ENCODE results near the gene CDC37. TPM values are rescaled to one million over a fixed set of nuclear protein-coding genes. Genes with fewer than 3 reads are reported as not detected.
"Not testable (repeated sequence)": the region's sequence is repeated elsewhere in the genome, so short reads cannot be mapped to it uniquely, and the experiment has no call there.

Gene CDC37
- total and polyA plus RNA-seq, 12 donors = 72.8 to 518 (median 117) TPM

DNA sequence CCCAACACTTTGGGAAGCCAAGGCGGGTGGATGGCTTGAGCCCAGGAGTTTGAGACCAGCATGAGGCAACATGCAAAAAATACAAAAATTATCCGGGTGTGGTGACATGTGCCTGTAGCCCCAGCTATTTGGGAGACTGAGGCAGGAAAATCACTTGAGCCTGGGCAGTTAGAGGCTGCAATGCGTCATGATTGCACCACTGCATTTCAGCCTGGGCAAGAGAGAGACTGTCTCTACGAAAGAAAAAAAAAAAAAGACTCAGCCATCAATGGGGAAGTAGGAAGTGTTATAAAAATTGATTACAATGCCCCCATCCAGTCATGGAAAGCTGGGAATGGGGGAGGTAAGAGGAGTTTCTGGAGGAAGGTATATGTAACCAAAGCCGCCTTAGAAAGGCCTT, 28.4 kb downstream of the CDC37 start:
- no peak for TF ChIP-seq POLR2A (IDR thresholded peaks at IDR 0.05)
- TF ChIP-seq, protein P1, sequence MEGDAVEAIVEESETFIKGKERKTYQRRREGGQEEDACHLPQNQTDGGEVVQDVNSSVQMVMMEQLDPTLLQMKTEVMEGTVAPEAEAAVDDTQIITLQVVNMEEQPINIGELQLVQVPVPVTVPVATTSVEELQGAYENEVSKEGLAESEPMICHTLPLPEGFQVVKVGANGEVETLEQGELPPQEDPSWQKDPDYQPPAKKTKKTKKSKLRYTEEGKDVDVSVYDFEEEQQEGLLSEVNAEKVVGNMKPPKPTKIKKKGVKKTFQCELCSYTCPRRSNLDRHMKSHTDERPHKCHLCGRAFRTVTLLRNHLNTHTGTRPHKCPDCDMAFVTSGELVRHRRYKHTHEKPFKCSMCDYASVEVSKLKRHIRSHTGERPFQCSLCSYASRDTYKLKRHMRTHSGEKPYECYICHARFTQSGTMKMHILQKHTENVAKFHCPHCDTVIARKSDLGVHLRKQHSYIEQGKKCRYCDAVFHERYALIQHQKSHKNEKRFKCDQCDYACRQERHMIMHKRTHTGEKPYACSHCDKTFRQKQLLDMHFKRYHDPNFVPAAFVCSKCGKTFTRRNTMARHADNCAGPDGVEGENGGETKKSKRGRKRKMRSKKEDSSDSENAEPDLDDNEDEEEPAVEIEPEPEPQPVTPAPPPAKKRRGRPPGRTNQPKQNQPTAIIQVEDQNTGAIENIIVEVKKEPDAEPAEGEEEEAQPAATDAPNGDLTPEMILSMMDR (IDR thresholded peaks at IDR 0.05) = no peak
- Histone ChIP-seq H3K36me3 (replicated peaks in 1 of 2) (peaks cover 0 to 11% of the 10 kb centered on the region in 2 donors), H3K4me3 (no peak overlapping the region), H3K27ac (no peak overlapping the region), H3K4me1 (replicated peaks in 1 of 2) (peaks cover 0 to 12% of the 10 kb centered on the region in 2 donors), H3K27me3 (no peaks in the 10 kb centered on the region), H3K9me3 (replicated peaks in 1 of 3) (no peaks in the 10 kb centered on the region)
- DNase-seq = no peak
- intact Hi-C loops (cut with DNase I) = no loop called here
- 82 to 91% (median 84%) methylated on average over 5 of the region's 5 CpGs for WGBS, 4 donors

DNA sequence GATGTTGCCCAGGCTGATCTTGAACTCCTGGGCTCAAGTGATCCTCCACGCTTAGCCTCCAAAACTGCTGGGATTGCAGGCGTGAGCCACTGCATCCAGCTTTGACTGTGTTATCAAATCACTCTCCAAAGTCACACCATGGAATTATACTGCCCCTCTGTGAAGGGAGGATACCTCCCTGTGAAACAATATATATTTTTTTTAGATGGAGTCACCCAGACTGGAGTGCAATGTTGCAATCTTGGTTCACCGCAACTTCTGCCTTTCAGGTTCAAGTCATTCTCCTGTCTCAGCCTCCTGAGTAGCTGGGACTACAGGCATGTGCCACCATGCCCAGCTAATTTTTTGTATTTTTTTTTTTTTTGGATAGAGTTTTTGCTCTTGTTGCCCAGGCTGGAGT, 30.7 kb downstream of the CDC37 start:
- H3K9me3 ChIP-seq (replicated peaks in 1 of 3) = no peaks in the 10 kb centered on the region
- H3K27me3 ChIP-seq = no peaks in the 10 kb centered on the region
- no peak for TF ChIP-seq POLR2A (IDR thresholded peaks at IDR 0.05)
- TF ChIP-seq, protein P1 (IDR thresholded peaks at IDR 0.05) = no peak
- peaks cover 0 to 27% of the 10 kb centered on the region in 2 donors for H3K36me3 ChIP-seq (replicated peaks in 1 of 2)
- H3K4me3 ChIP-seq = no peak overlapping the region
- intact Hi-C loops (cut with DNase I) = no loop called here
- no peak for DNase-seq
- no peak overlapping the region for H3K27ac ChIP-seq
- H3K4me1 ChIP-seq (replicated peaks in 1 of 2) = no peaks in the 10 kb centered on the region
- WGBS, 4 donors = 78 to 96% (median 90%) methylated on average over 3 of the region's 3 CpGs

DNA sequence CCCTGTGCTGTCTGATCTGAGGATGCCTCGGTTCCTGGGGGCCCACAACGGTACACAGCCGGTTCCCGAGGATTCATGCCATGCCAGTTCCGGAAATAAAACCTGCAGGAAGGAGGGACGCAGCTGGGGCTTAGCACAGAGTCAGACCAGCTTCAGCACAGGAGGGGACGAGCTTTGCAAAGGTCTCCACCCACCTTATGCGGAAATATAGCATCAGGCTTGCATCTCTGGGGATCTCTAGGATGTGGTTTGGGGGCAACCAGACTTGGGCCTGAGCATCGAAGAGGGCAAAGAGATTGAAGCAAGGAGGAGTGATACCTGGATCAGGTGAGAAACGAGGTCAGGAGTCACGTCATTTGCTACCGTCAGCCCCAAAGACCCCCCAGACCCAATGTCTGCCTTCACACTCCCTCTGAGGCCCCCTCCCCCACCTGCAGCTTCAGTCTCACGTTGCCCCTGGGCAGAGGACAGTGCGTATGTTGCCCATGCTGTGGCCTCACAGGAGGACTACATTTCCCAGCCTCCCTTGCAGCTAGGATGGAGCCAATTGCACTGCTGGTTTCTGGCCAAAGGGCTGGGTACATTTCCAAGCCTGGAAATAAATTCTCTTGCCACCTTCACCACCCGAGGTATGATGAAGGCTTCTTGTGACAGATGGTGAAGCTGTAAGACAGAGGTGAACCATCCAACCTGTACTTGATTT, 35.1 kb downstream of the CDC37 start:
- no peaks in the 10 kb centered on the region for H3K4me1 ChIP-seq (replicated peaks in 1 of 2)
- intact Hi-C loops (cut with DNase I) = no loop called here
- 90 to 96% (median 94%) methylated on average over 10 to 15 of the region's 15 CpGs for WGBS, 4 donors
- DNase-seq = no peak
- TF ChIP-seq, protein P1 (IDR thresholded peaks at IDR 0.05) = no peak
- no peak for TF ChIP-seq POLR2A (IDR thresholded peaks at IDR 0.05)
- no peaks in the 10 kb centered on the region for H3K27me3 ChIP-seq
- no peak overlapping the region for H3K27ac ChIP-seq
- H3K36me3 ChIP-seq (replicated peaks in 1 of 2) = peaks cover 0 to 63% of the 10 kb centered on the region in 2 donors
- H3K9me3 ChIP-seq (replicated peaks in 1 of 3) = no peaks in the 10 kb centered on the region
- H3K4me3 ChIP-seq = no peak overlapping the region

DNA sequence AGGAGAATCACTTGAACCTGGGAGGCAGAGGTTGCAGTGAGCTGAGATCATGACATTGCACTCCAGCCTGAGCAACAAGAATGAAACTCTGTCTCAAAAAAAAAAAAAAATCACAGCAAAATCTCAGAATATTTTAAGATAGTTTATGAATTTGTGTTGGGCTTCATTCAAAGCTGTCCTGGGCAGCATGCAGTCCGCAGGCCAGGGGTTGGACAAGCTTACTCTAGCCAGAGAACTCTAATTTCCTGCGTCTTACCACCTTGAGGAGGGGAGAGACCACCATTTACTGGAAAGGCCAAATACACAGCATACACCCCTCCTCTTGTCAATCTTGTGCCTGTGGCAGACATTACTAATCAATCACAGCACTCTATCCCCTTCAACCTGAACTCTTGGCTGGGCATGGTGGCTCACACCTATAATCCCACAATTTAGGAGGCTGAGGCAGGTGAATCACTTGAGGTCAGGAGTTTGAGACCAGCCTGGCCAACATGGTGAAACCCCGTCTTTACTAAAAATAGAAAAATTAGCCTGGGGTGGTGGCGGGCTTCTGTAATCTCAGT, 36.3 kb downstream of the CDC37 start:
- peaks cover 0 to 70% of the 10 kb centered on the region in 2 donors for H3K36me3 ChIP-seq (replicated peaks in 1 of 2)
- H3K27ac ChIP-seq; H3K27me3 ChIP-seq; H3K4me1 ChIP-seq (replicated peaks in 1 of 2); intact Hi-C loops (cut with DNase I); H3K9me3 ChIP-seq (replicated peaks in 1 of 3); H3K4me3 ChIP-seq; DNase-seq: not testable (repeated sequence)
- 95 to 99% (median 96%) methylated on average over 4 of the region's 4 CpGs for WGBS, 4 donors

DNA sequence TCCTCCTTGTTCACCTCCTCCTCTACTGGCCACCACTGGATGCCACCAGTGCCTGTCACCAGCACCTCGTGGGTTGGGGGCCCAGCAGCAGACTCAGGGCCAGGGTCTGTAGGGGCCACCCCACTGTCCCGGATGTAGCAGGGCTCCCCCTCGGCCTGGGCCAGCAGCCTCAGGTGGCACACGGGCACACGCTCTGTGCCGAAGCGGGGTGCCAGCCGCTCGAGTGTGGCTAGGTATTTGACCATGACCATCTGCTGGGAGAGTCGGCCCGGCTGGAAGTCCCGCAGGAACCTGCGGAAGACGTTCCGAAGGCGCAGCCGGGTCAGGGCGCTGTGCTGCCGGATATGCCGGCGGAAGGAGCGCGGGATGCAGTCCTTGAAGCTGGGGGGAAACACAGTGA, 37.8 kb downstream of the CDC37 start:
- Histone ChIP-seq H3K4me3 (no peak overlapping the region), H3K27ac (no peak overlapping the region), H3K27me3 (no peaks in the 10 kb centered on the region), H3K4me1 (replicated peaks in 1 of 2) (no peaks in the 10 kb centered on the region), H3K36me3 (replicated peaks in 1 of 2) (peaks cover 0 to 78% of the 10 kb centered on the region in 2 donors), H3K9me3 (replicated peaks in 1 of 3) (no peaks in the 10 kb centered on the region)
- 94 to 97% (median 96%) methylated on average over 15 to 23 of the region's 23 CpGs for WGBS, 4 donors
- TF ChIP-seq POLR2A (IDR thresholded peaks at IDR 0.05) = no peak
- TF ChIP-seq, protein P1 (IDR thresholded peaks at IDR 0.05) = no peak
- intact Hi-C loops (cut with DNase I) = no loop called here
- DNase-seq = no peak

Data from adrenal gland (tissue), 12 donors.